ENCODE measurements around the gene LYZL1.
"Not testable (repeated sequence)": the region's sequence is repeated elsewhere in the genome, so short reads cannot be mapped to it uniquely, and the experiment has no call there.

The LYZL1 gene

DNA sequence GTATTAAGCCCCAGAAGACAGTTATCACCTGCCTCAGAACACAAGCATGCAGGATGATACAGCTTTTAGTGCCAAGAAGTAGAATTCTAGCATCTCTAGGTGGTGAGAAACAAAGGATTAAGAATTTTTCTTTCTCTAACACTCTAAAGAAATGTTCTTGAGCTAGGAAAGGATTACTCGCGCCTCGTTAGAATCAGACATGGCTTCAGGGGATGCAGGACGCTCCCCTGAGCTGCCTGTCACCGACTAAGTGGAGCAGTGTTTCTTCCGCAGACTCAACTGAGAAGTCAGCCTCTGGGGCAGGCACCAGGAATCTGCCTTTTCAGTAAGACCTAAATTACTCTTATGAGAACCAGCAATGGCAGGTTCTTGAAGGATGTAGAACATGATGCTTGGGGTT lies at the start of gene LYZL1:
Gene LYZL1, plus strand, starts transcription at position 165 of the 400 bp plus-strand sequence. CDS start 2,798 bp downstream, outside the sequence.
- DNase-seq: not testable (repeated sequence)

DNA sequence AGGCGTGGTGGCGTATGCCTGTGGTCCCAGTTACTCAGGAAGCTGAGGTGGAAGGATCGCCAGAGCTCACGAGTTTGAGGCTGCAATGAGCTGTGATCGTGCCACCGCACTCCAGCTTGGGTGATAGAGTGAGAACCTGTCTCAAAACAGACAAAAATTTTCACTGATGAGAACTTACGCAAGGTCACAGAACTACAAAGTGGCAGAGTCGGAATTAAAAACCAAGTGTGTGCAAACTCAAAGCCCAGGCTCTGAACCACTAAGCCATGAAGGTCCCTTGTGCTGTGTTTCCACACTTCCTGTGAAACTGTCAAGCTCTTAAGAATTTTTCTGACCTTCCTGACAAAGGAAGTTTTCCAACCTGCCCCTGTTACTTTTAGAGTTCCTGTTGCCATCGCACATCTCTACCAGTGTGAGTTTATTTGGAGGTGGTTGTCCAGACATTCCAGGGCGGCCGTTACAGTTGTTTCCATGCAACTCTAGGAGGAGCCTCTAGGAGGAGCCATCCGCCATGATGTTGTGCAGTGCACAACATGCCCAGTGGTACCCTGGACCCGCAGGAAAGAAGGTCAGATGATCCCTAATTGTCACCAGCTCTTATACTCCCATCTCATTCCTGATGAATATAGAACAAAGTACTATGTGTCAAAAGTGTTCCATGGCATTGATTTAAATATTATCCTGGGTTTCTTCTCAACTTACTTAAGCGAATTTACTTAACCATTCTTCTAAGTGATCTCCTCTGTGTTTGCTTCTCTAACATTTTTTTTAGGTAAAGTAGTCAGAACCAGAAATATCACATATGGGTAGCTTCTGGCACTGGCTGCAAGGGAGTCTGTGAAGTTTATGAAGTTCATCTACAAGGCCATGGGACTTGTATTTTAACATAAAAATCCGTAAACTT lies 49.0 kb upstream of the LYZL1 start:
- peak; percentile 41 for DNase-seq

DNA sequence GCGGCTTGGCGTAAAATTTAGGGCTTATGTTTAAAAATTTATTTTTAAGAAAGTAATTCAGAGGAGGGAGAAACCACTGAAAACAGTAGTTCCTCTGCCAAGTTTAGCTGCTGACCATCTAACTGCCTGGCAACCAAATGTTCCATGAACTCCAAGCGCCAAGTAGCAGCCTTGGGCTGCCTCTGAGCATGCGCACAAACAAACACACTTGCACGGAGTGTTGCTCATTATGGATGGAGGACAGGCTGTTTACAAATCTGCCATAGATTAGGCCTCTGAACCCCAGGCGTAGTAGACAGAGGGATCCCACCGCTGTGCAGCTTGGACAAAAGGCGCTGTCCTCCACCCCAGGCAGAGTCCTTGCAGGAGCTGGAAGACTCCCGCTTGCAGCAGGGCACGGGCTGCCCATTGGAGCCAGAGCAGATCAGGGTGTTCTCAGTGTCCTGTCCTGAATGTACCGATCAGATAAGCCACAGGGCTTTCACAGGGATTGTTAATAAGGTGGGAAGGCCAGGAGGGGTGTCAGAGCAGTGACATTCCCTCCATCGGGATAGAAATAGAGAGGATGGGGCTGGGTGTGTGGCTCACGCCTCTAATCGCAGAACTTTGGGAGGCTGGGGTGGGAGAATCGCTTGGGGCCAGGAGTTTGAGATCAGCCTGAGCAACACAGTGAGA lies 47.7 kb upstream of the LYZL1 start:
- DNase-seq: peak; percentile 33

DNA sequence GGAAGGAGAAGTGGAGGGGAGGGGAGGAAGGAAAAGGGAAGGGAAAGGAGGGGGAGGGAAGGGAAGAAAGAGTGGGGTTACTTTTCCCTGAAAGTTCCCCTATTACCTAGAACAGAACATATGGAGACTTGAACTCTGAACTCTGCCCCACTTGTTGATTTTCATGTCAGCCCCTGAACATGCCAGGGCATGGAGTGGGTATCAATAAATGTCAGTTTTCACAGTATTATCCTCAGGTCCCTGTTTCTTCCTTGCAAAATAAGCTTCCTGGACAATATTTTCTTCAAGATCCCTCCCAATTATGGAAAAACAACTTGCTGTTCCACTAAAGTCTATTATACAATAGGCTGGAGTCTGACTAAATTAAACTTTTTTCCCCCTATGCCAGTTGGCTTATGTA lies 46.9 kb upstream of the LYZL1 start:
- DNase-seq: no peak

DNA sequence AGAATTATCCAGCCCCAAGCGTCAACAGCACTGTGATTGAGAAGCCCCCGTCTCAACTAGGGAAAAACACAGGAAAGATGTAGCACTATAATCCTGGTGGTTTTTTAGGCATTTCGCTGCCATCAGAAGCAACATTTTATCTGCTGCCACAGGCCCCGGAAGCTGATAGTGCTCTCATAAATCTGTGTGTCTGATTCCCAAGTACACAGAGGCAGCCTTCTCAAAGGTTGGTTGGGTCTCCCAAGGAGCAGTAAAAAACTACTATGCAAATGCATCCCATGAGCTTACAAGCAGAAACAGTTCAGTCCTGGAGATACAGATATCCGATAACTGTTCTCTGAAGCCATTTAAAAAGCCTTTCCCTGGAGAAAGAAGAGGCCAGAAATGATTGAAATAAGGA lies 45.8 kb upstream of the LYZL1 start:
- DNase-seq: no peak

DNA sequence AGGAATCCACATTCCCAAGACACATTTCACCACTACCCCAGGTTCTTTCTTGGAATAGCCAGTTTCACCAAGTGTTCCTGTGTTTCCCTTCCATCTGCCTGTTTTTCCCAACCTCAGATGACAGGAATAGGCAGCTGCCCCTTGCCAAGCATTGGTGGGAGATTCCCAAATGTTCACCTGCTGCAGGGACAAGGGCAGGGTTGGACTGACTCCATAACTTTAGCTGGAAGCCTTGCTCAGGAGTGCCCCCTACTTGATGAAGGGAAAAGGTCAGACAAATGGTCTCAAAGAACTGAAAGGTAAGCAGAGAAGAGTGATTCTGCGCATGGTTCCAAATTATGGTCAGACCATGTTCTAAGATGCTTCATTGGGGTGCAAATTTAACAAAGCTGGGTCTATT lies 45.1 kb upstream of the LYZL1 start:
- peak; percentile 30 for DNase-seq

DNA sequence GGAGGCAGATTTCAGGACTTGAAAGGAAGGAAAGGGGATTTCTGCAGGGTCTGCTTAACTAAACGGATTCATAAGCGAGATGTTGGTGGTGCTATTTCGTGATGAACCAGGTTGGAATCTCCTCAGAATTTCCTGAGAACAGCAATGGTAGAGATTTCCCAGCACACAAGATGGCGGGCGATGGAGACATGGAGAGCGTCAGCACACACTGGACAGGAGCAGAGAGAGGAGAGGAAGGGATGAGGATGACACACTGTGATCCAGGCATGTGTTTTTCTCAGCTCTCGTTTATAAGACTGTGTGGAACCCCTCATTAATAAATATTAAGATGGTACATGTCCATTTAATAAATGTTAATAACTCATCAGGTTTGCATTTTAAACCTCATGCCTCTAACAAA lies 43.9 kb upstream of the LYZL1 start:
- no peak for DNase-seq

DNA sequence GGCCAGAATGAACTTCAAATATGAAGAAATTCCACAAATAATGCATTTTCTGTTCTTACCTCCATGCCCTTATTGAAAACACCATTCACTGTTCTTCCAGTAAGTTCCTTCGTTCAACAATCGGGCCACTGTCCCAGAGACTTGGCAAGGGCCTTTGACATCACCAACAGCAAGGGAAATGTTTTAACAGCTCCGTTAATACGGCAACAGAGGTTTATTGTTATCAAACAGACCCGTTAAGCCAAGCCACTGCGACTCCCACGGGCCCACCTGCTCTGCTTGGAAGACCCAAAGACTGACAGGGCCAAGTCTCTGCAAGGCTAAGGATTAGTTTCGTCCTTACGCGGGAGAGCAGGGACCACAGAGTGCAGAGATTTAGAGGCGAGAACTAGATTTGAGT lies 43.4 kb upstream of the LYZL1 start:
- DNase-seq: no peak

DNA sequence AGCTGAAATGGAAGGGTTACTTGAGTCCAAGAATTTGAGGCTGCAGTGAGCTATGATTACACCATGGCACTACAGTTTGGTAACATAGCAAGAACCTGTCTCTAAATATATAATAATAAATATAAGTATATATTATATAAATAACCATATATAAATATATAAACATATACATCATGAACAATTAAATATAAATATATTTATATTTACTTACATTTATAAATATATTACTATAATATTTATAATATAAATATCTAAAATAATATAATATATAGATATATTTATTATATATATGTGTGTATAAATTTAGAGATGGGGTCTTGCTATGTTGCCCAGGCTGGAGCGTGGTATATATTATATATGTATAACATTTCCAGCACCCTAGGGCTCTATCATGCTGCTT lies 42.4 kb upstream of the LYZL1 start:
- DNase-seq: no peak

DNA sequence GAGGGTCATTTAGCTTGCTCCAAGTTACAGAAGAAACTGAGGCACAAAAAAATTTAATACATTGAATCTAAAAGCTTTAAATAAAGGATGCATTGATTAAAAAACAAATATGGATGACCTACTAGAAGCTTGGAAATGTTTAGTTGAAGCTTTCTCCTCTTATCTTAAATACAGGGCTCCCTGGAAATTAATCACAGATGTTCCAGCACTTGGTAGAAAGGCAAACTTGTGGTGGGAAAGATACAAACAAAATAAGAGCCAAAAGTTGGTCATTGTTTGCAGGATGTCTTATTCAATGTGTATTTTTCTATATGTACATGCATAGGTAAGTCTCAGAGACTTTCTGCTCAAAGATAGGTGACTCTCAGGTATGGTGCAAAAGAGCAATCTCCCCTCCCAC lies 40.7 kb upstream of the LYZL1 start:
- no peak for DNase-seq

DNA sequence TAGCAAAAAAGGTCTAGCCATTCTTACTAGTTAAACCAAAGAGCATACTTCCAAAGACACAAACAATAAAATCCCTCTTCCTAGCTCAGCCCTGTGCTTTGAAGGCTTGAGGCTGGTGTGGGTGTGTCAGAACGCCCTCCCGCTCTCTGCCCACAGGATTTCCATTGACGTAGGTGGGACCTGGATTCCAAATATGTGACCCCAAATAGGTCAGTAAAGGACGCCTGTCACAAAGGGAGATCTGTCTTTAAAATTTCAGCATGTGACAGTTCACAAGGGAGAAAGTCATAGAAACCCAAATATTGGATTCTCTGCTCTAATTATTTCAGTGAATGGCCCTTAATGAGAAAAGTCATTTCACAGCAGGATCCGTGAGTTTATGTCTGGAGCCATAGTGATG lies 39.9 kb upstream of the LYZL1 start:
- DNase-seq: no peak

DNA sequence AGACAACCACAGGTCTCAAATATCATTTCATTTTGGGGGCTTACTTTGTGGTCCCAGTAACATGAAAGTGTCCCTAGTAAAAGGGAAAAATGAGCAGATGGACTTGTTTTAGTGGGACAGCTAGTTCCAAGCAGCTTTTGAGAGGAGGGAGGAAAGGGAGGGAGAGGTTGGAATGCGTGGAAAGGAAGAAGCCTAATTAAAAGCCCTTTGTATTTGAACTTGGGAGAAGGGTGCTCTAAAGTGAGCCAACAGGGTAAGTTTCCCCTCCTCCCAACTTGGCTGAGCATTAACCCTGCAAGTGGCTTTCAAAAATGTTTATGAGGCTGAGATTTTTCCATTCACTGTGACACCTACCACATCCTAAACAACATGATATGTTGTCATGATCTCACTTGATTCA lies 38.8 kb upstream of the LYZL1 start:
- DNase-seq: no peak

DNA sequence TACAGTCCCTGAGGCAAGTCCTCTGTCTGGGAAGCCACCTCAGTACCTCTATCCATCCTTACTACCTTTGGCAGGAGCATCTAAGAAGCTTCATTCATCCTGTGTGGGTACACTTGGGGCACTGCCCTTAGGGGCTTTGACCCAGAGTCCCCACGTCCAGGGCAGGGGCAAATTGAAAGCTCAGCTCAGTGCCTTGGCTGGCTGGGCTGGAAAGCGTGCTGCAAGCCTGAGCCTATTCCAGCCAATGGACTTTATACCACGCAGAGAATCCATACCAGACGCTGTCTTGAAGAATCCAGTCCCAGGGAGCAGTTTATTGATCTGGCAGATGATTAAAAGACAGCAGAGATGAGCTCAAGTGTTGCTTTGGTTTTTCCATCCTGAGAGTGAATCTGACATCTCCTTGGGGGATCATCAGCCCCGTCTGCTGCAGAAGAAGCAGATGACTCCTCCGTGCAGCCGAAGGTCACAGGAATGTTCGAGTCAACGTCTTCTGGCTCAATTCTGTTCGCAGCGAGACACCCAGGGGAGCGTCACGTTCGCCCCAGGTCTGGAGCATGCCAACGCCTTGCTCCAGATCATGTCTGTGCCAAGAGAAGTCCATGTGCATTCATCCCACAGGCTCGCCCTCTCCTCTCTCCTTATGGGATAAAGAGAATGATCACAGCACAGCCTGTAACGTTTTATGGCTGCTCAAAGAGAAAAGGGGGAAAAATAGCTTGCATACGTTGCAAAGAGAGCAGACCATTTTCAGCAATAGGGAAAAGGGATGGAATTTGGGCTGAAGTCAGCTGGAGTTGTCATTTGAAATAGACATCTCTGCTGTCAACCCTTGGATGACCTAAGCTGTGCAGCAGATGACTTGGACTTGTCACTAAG lies 35.8 kb upstream of the LYZL1 start:
- DNase-seq: no peak

DNA sequence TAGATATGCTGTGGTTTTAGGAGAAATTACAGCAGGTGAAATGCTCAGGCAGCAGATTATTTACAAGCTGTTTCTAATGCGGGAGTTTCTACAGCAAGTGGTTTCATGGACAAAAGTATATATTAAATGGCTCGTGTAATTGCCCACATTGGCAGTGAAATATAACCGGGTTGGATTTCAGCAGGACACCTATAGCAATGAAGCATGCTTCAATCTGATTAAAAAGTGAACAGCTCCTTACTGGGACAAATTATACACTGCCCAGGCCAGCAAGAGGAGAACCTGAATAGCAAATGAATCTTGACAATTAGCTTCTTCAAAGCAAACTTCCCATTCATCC lies 35.2 kb upstream of the LYZL1 start:
- DNase-seq: peak; percentile 40

DNA sequence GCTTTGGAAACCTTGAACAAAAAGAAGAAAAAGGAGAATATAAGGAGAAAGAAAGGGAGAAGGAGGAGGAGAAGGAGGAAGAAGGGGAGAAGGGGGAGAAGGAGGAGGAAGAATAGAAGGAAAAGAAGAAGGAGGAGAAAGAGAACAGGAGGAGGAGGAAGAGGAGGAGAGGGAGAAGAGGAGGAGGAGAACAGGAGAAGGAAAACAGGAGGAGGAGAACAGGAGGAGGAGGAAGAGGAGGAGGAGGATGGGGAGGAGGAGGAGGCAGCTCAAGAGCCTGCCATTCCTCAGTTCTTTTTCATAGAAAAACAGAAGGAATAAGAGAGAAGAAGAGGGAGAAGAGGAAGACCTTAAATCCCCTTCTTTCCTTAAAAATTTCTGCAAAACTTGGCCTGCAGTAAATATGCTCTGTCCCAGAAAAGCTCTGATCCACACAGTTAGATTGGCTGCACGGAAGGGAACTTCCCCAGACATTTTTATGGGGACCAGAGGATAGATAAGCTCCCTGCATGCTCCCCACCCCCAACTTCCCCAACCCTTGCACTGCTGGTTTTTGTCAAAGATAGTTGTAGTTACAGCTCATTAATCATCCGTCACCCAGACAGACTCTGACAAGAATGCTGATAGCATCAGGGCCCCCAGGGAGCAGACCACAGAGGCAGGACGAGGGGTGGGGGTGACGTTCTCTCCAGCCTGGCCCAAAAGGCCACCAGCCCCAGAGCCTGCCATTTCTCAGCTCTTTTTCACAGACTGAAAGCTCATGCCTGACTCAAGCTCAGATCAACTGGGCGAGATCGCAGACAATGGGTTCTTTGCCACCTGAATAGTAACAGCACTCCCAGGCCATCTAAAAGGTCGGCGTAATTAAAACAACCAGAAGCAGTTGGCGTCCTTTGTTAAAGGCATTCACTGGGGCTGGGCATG lies 34.5 kb upstream of the LYZL1 start:
- DNase-seq: peak; percentile 54

DNA sequence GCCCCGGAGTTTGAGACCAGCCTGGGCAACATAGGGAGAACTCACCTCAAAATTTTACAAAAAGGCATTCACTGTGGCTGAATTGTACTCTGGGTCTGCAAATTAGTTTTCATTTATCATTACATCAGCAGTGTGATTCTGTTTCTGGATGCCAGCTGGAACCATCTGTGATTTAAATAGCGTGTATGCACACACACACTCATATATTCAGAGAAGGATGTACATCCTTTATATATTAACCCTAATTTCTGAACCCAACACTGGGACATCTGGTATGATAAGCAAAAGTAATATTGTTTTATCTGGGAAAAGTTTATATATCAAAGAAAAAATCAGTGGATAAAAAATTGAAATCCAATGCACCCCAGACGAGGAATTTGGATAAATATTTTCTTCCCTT lies 33.8 kb upstream of the LYZL1 start:
- DNase-seq: no peak

DNA sequence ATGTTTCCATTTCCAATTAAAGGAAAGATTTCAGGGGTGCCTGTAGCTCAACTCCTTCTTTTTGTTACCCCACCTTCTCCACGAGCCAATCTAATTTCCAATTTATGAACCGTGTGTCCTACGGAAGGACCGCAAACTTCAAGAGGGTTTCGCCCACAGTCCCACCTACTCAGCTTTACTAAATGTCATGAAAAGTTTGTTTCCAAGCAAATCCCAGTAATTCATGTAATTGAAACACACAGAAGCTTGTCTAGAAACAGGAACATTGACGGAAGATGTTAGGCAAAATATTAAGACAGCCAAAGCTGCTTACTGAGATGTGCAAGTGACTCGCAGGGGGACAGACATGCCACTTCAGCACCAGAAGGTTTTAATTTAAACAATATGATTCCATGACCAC lies 32.9 kb upstream of the LYZL1 start:
- DNase-seq: no peak

DNA sequence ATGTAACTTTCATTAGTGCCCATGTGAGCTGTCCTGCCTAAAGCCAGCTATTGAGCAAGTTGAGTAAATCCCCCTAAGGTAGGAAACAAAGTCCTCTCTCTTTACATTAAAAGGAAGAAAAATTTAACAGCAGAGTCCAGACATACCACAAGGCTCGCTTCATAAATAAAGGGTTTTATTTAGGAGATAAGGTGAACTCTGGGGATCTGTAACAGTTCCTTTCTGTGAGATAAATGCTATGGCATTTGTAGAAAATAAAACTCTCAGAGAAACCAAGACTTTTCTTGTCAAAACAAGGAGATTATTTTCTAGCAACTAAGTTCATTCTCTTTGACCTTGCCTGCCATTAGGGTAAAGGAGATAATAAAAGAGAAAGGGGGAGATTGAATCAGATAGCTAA lies 32.3 kb upstream of the LYZL1 start:
- no peak for DNase-seq

DNA sequence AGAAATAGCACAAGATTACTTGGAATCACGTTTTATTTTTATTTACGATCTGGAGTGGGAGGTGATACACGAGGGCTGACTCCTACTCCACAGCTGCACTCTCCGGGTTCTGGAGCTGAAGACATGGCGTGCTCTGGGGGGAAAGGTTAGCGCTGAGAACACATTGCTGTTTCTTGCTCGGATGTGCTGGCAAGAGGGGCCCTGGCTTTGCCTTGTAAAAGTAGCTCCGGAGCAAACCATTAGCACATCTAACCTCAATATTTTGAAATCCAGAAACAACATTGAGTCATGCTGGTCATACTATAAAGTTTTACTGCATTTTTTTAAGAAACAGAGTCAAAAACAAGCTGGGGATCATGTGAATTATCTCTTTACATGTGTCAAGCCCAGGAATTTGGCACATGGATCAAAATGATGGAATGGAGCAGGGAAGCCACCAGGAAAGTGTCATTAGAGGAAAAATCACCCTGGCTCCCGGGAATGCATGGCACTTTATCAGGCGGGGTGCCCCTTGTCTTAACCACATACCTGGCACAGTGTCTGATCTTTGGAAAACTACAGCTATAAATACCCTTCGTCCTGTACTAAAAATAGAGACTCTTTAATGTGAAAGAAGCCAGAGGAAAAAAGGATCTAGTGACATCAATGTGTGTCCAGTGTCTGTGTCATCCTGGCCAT lies 31.6 kb upstream of the LYZL1 start:
- no peak for DNase-seq

DNA sequence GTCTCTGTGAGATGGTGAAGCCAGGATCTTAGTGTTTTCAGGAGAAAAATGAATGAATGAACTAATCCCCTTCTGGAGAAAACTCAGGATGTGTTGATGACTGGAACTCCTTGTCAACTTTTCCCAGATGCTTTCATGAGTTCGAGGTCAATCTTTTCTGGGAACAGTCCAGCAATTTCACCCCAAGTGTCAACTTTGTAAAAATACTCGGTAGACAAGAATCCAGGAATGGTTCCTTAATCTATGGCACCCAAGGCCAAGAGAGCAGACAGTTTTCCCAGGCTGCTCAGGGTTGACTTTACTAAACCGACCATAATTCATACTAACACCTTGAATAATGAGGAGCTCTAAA lies 31.1 kb upstream of the LYZL1 start:
- DNase-seq: no peak

DNA sequence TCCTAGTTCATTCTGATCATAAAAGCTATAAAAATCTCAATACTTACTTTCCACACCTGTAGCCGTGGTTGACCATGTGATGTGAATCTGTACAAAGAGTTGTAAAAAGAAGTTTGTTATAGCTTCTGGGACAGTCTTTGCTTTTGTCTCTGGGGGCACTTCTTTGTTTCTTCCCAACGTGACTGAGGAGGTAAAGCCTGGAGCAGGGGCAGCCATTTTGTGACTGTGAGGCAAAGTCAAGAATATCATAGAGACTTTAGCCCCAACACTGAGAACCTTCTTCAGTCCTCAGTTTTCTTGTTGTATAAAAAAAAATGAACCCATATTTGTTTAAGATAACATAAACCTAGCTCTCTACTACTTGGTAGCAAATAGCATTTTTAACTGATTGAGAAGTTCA lies 29.4 kb upstream of the LYZL1 start:
- DNase-seq: no peak

DNA sequence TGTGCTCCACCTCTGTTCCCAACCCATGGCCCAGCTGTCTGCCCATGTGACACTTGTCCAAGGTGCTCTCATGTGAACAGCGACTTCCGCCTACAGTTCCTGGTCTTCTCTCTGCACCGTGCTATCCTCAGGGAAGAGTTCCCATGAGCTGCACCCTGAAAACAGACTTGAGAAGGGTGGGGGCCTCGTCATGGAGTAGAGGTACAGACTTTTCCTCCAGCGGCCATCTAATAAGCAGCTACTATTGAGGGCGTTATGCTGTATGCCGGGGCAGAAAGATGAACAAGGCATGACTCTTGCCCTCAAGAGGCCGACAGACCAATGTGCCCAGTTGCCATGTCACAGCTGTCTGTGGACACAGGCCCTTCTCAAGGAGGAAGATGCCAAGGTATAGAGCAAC lies 25.4 kb upstream of the LYZL1 start:
- DNase-seq: no peak
